ENCODE data around the gene SGCD. TPM values are rescaled to one million over a fixed set of nuclear protein-coding genes. Genes with fewer than 3 reads are reported as not detected.

Gene SGCD
- total and polyA plus RNA-seq, 2 of the 4 experiments (the other 2 are of a cell fraction), result 5.8 to 10.6 TPM

DNA sequence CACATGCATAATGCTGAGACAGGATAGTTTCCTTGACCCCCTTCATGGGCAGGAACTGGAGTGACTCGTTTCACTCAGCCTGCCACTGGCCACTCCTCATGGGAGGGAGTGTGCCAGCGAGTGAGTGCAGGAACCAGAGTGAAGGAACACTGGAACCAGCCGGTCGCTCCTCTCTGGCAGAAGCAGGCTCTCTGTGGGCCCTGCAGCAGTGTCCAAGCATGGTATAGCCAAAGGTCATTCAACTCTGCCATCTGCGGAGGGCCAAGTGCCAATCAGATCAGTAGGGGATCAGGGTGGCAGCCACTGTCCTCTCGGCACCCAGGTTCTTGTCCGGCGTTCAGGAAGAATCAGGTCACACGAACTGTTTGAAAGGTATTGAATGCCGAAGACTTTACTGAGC, 353.9 kb downstream of the SGCD start:
- CTCF ChIA-PET, result no interaction called here
- Histone ChIP-seq H2AFZ (replicated peaks; ENCODE audit: low read length, poor library complexity) (no peak overlapping the region), H3K36me3 (ENCODE audit: control insufficient read depth, insufficient read depth, low read length) (no peaks in the 10 kb centered on the region), H3K4ac (ENCODE audit: low read depth, low read length) (no peak overlapping the region), H4K5ac (ENCODE audit: low read depth, low read length) (no peak overlapping the region), H3K27ac (ENCODE audit: insufficient read depth, low read length) (no peak overlapping the region), H2BK5ac (ENCODE audit: low read depth, low read length, poor library complexity, severe bottlenecking) (no peak overlapping the region), H3K14ac (replicated peaks; ENCODE audit: low read depth, low read length) (no peak overlapping the region), H2BK20ac (ENCODE audit: low read depth, low read length) (no peak overlapping the region), H4K20me1 (ENCODE audit: insufficient read depth, low read length) (no peaks in the 10 kb centered on the region), H4K8ac (ENCODE audit: low read depth in 2 of 2, low read length in 2 of 2) (no peak overlapping the region), H2BK15ac (ENCODE audit: low read depth, low read length) (no peak overlapping the region), H3K56ac (ENCODE audit: extremely low read depth, insufficient read depth, low read length) (no peak overlapping the region), H4K91ac (ENCODE audit: insufficient read depth, low read depth, low read length) (no peak overlapping the region), H3K4me1 (ENCODE audit: control insufficient read depth, insufficient read depth, low read length) (no peaks in the 10 kb centered on the region), H3K27me3 (ENCODE audit: control insufficient read depth, insufficient read depth, low read length) (no peaks in the 10 kb centered on the region), H3K18ac (ENCODE audit: low read depth, low read length) (no peak overlapping the region), H3K4me3 (ENCODE audit: insufficient read depth, low read depth, low read length) (no peak overlapping the region), H3K4me2 (ENCODE audit: low read depth, low read length) (no peak overlapping the region), H3K9ac (ENCODE audit: low read depth, low read length) (no peak overlapping the region), H2AK9ac (replicated peaks; ENCODE audit: low read depth, low read length, poor library complexity) (no peak overlapping the region), H3K9me1 (ENCODE audit: insufficient read depth, low read length) (no peaks in the 10 kb centered on the region; the same call in 1 of the 2 replicates), H3K23ac (ENCODE audit: low read depth, low read length) (no peak overlapping the region), H2BK120ac (ENCODE audit: low read depth, low read length) (no peak overlapping the region), H3K79me1 (ENCODE audit: low read depth in 1 of 2, low read length in 2 of 2) (no peaks in the 10 kb centered on the region), H2AK5ac (ENCODE audit: low read depth, low read length) (no peak overlapping the region), H3K9me3 (ENCODE audit: control insufficient read depth, insufficient read depth, low read length) (no peaks in the 10 kb centered on the region)
- POLR2A ChIA-PET (ENCODE audit: unreplicated experiment), result no interaction called here
- no TSS peak for BruUV-seq (replicated peaks)
- intact Hi-C loops (cut with micrococcal nuclease) (no loop called here), dilution Hi-C loops (cut with HindIII; ENCODE audit: low sequenced_read_pairs, unreplicated experiment) (no loop called here), in situ Hi-C loops (cut with MboI; ENCODE audit: low sequenced_read_pairs) (no loop called here)
- ATAC-seq (ENCODE audit: low read depth), result no peak
- TF ChIP-seq CEBPB (IDR thresholded peaks at IDR 0.05; ENCODE audit: low read depth, low read length), result no peak
- TF ChIP-seq FOS (IDR thresholded peaks at IDR 0.05; ENCODE audit: low read depth, low read length), result no peak
- no peak for TF ChIP-seq POLR2A (IDR thresholded peaks at IDR 0.05; ENCODE audit: low read depth, low read length)
- TF ChIP-seq RFX5 (IDR thresholded peaks at IDR 0.05; ENCODE audit: low read depth, low read length), result no peak
- TF ChIP-seq, protein P1, sequence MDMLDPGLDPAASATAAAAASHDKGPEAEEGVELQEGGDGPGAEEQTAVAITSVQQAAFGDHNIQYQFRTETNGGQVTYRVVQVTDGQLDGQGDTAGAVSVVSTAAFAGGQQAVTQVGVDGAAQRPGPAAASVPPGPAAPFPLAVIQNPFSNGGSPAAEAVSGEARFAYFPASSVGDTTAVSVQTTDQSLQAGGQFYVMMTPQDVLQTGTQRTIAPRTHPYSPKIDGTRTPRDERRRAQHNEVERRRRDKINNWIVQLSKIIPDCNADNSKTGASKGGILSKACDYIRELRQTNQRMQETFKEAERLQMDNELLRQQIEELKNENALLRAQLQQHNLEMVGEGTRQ (IDR thresholded peaks at IDR 0.05; ENCODE audit: low read depth, low read length), result no peak
- TF ChIP-seq BHLHE40 (IDR thresholded peaks at IDR 0.05; ENCODE audit: low read depth, low read length), result no peak
- no peak for TF ChIP-seq SMC3 (IDR thresholded peaks at IDR 0.05; ENCODE audit: low read depth, low read length)
- TF ChIP-seq, protein P2, sequence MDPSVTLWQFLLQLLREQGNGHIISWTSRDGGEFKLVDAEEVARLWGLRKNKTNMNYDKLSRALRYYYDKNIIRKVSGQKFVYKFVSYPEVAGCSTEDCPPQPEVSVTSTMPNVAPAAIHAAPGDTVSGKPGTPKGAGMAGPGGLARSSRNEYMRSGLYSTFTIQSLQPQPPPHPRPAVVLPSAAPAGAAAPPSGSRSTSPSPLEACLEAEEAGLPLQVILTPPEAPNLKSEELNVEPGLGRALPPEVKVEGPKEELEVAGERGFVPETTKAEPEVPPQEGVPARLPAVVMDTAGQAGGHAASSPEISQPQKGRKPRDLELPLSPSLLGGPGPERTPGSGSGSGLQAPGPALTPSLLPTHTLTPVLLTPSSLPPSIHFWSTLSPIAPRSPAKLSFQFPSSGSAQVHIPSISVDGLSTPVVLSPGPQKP (IDR thresholded peaks at IDR 0.05; ENCODE audit: borderline replicate concordance, low read depth, low read length), result no peak
- no peak for TF ChIP-seq RCOR1 (IDR thresholded peaks at IDR 0.05; ENCODE audit: insufficient replicate concordance, low read length)
- no peak for TF ChIP-seq MAFK (IDR thresholded peaks at IDR 0.05; ENCODE audit: low read depth, low read length)
- TF ChIP-seq MAZ (IDR thresholded peaks at IDR 0.05; ENCODE audit: borderline replicate concordance, low read depth, low read length), result no peak
- TF ChIP-seq MXI1 (IDR thresholded peaks at IDR 0.05; ENCODE audit: borderline replicate concordance, low read depth, low read length), result no peak
- no peak for TF ChIP-seq NFE2L2 (IDR thresholded peaks at IDR 0.05; ENCODE audit: low read depth, low read length)
- 100% methylated on average over 2 of the region's 10 CpGs; no CpG with 5 or more reads in 1 of the 2 experiments for WGBS, 2 experiments (ENCODE audit: extremely low coverage in 2 of 2, insufficient read length in 1 of 2)
- no peak for DNase-seq

Data from IMR-90 (cell line).